Activated T-cell treated with anti-CD3 and anti-CD28 coated beads, Interleukin-2, amount 50 U/mL, for 48 hours (primary cell): ENCODE data around the gene RAB35.
"Not testable (repeated sequence)": the region's sequence is repeated elsewhere in the genome, so short reads cannot be mapped to it uniquely, and the experiment has no call there.

ENCODE experiments used
- DNase-seq, 2 experiments: peaks; one replicate each; pipeline ENCODE4 v3.0.0-alpha.2; 2020

The RAB35 gene

GRCh38 chr12:120054293-120054692 lies 62.3 kb downstream of the RAB35 start:
- no peak for DNase-seq

GRCh38 chr12:120051535-120051934 lies 65.0 kb downstream of the RAB35 start:
- no peak for DNase-seq

GRCh38 chr12:120049426-120049825 lies 67.1 kb downstream of the RAB35 start:
- no peak for DNase-seq

GRCh38 chr12:120048263-120048662 lies 68.3 kb downstream of the RAB35 start:
- no peak for DNase-seq

GRCh38 chr12:120047072-120047471 lies 69.5 kb downstream of the RAB35 start:
- no peak for DNase-seq

GRCh38 chr12:120045367-120045766 lies 71.2 kb downstream of the RAB35 start:
- DNase-seq, result not testable (repeated sequence)
